HUES64 (cell line): ENCODE data around the gene ABCC10.
"Not testable (repeated sequence)": the region's sequence is repeated elsewhere in the genome, so short reads cannot be mapped to it uniquely, and the experiment has no call there.

ENCODE experiments used
- H3K27ac ChIP-seq: 2 replicates; pipeline ENCODE4 v1.7.0; 2013; ENCODE audit warnings: low read depth, low read length, inconsistent platforms
- H3K27me3 ChIP-seq: 2 replicates; pipeline ENCODE4 v1.6.1; 2013; ENCODE audit warnings: mild to moderate bottlenecking, low read length; ENCODE audit not compliant: insufficient read depth
- H3K36me3 ChIP-seq: 2 replicates; pipeline ENCODE4 v1.6.1; 2013; ENCODE audit warnings: mild to moderate bottlenecking, low read length; ENCODE audit not compliant: insufficient read depth
- H3K4me1 ChIP-seq: 2 replicates; pipeline ENCODE4 v1.6.1; 2013; ENCODE audit warnings: mild to moderate bottlenecking, low read length, moderate library complexity; ENCODE audit not compliant: insufficient read depth
- H3K4me3 ChIP-seq: 2 replicates; pipeline ENCODE4 v1.5.1; 2013; ENCODE audit warnings: mild to moderate bottlenecking, low read length, moderate library complexity
- H3K9ac ChIP-seq: 2 replicates; pipeline ENCODE4 v1.6.1; 2013; ENCODE audit warnings: mild to moderate bottlenecking, low read depth, low read length
- H3K9me3 ChIP-seq: 2 replicates; pipeline ENCODE4 v1.6.1; 2013; ENCODE audit warnings: low read depth, low read length; ENCODE audit not compliant: insufficient read depth
- WGBS: fragments of 150-250, 120-280 bp; methylation state at CpG from one replicate; pipeline ENCODE4 v1.1.7; 2013; ENCODE audit warnings: missing lambda C conversion rate; 5-methylcytosine and 5-hydroxymethylcytosine counted together

The ABCC10 gene

DNA sequence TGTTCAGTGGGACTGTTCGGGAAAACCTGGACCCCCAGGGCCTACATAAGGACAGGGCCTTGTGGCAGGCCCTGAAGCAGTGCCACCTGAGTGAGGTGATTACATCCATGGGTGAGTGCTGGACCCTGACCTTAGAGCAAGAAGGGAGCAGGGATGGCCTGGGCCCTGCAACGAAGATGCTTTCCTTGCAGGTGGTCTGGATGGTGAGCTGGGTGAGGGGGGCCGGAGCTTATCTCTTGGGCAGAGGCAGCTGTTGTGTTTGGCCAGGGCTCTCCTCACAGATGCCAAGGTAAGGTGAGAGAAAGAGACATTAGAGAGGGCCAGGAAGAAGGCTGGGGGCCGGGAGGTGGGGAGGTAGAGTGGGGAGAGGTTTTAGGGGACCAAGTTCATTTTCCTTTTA lies 21.6 kb downstream of the ABCC10 start:
- 94% methylated on average over 4 of the region's 4 CpGs for WGBS

GRCh38 chr6:43450699-43451131 lies 23.4 kb downstream of the ABCC10 start:
- Histone ChIP-seq H3K27me3 (peaks cover 17% of the 10 kb centered on the region), H3K9ac (no peak overlapping the region), H3K36me3 (peaks cover 30% of the 10 kb centered on the region), H3K4me3 (no peak overlapping the region), H3K9me3 (no peaks in the 10 kb centered on the region), H3K27ac (no peak overlapping the region), H3K4me1 (no peaks in the 10 kb centered on the region)
- 91% methylated on average over 13 of the region's 13 CpGs for WGBS

More for the DNA sequence above, 21.6 kb downstream of the ABCC10 start:
- no peaks in the 10 kb centered on the region for H3K4me1 ChIP-seq
- 0 out of 2 replicates have a peak, but pooled peaks cover under 1% of the 10 kb centered on the region for H3K27me3 ChIP-seq
- H3K9ac ChIP-seq: no peak overlapping the region
- no peak overlapping the region for H3K4me3 ChIP-seq
- H3K9me3 ChIP-seq: no peaks in the 10 kb centered on the region
- peaks cover 30% of the 10 kb centered on the region for H3K36me3 ChIP-seq
- H3K27ac ChIP-seq: no peak overlapping the region

DNA sequence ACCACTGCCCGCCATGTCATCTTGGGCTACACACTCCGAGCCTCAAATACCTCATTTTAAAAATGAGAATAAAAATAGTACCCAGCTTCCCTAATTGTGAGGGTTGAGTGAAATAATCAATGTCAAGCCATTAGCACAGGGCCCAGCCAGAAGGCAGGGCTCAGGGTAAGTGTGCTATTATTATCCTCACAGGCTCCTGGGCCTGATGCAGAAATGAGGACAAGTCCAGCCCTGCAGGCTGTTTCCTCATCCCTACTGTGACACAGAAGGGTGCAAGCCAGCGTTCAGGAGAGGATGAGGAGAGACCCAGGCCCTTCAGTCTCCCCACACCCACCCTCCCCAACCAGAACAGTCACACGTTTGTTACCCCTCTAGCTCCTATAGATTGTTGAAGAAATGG lies 24.0 kb downstream of the ABCC10 start:
- 86% methylated on average over 1 of the region's 4 CpGs for WGBS
- H3K36me3 ChIP-seq: peaks cover 30% of the 10 kb centered on the region
- H3K4me1 ChIP-seq: no peaks in the 10 kb centered on the region
- no peak overlapping the region for H3K9ac ChIP-seq
- H3K27me3 ChIP-seq: peaks cover 24% of the 10 kb centered on the region
- H3K4me3 ChIP-seq: no peak overlapping the region
- H3K27ac ChIP-seq: no peak overlapping the region
- no peaks in the 10 kb centered on the region for H3K9me3 ChIP-seq

DNA sequence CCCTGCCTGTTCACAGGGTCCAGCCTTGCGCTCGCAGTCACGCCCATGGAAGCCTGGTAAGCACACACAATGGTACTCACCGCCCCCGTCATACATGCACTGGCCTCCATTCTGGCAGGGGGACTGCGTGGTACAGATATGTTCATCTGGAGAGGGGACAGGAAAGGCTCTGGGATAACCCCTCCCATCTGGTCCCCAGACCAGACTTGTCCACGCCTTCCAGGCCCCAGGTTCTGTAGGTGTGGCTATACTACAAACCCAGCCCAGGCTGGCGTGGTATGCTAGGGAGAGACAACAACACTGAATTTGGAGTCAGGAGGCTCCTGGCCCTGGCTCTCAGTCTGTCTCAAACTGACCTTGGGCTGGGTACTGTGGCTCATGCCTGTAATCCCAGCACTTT lies 24.6 kb downstream of the ABCC10 start:
- peaks cover 30% of the 10 kb centered on the region for H3K36me3 ChIP-seq
- H3K9ac ChIP-seq: no peak overlapping the region
- no peak overlapping the region for H3K4me3 ChIP-seq
- H3K4me1 ChIP-seq: no peaks in the 10 kb centered on the region
- 94% methylated on average over 8 of the region's 8 CpGs for WGBS
- H3K27me3 ChIP-seq: peaks cover 29% of the 10 kb centered on the region
- no peaks in the 10 kb centered on the region for H3K9me3 ChIP-seq
- H3K27ac ChIP-seq: no peak overlapping the region

GRCh38 chr6:43452896-43453295 lies 25.6 kb downstream of the ABCC10 start:
- Histone ChIP-seq H3K9ac (no peak overlapping the region), H3K36me3 (peaks cover 29% of the 10 kb centered on the region), H3K27ac (no peak overlapping the region), H3K27me3 (peaks cover 34% of the 10 kb centered on the region), H3K4me3 (no peak overlapping the region), H3K4me1 (no peaks in the 10 kb centered on the region), H3K9me3 (no peaks in the 10 kb centered on the region)
- WGBS: 93% methylated on average over 4 of the region's 4 CpGs

DNA sequence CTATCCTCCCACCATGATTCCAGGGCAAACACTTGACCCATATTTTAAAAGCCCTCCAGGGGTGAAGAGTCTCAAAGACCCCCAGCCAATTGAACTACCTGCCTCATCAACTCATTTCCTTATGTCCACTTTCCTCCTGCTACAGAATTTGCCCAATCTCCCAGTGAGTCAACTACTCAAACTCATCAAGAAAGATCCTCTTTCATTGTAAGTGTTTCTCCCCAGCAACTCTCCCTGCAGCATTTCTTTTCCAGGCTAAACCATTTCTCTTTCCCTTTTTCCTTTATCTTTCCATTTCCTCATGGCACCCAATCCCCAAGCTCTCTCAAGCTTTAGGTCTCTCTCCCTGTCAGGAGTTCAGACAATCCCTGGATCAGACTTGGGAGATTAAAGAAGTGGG lies 26.5 kb downstream of the ABCC10 start:
- Histone ChIP-seq H3K9ac (no peak overlapping the region), H3K9me3 (no peaks in the 10 kb centered on the region), H3K27ac (no peak overlapping the region), H3K36me3 (peaks cover 26% of the 10 kb centered on the region), H3K27me3 (peaks cover 34% of the 10 kb centered on the region), H3K4me3 (no peak overlapping the region), H3K4me1 (no peaks in the 10 kb centered on the region)

GRCh38 chr6:43454290-43454695 lies 27.0 kb downstream of the ABCC10 start:
- no peaks in the 10 kb centered on the region for H3K9me3 ChIP-seq
- no peak overlapping the region for H3K27ac ChIP-seq
- no peaks in the 10 kb centered on the region for H3K4me1 ChIP-seq
- H3K27me3 ChIP-seq: peaks cover 34% of the 10 kb centered on the region
- H3K4me3 ChIP-seq: peak overlapping the region; percentile 59
- H3K9ac ChIP-seq: no peak overlapping the region
- WGBS: 22% methylated on average over 17 of the region's 17 CpGs
- peaks cover 26% of the 10 kb centered on the region for H3K36me3 ChIP-seq

GRCh38 chr6:43454696-43455530 lies 27.6 kb downstream of the ABCC10 start:
- H3K9ac ChIP-seq: no peak overlapping the region
- H3K27ac ChIP-seq: no peak overlapping the region
- H3K36me3 ChIP-seq: peaks cover 20% of the 10 kb centered on the region
- peak overlapping the region; percentile 59 for H3K4me3 ChIP-seq
- no peaks in the 10 kb centered on the region for H3K4me1 ChIP-seq
- no peaks in the 10 kb centered on the region for H3K9me3 ChIP-seq
- WGBS: under 1% methylated on average over 96 of the region's 97 CpGs
- peaks cover 34% of the 10 kb centered on the region for H3K27me3 ChIP-seq

- no peak within 1 kb of the TSS for H3K27ac ChIP-seq
- no peak within 1 kb of the TSS for H3K9ac ChIP-seq
- peaks cover 34% of the 10 kb centered on the region for H3K27me3 ChIP-seq
- 2% methylated on average over 48 of the region's 55 CpGs for WGBS
- H3K9me3 ChIP-seq: no peaks in the 10 kb centered on the region
- peaks cover 12% of the 10 kb centered on the region for H3K36me3 ChIP-seq
- H3K4me1 ChIP-seq: no peaks in the 10 kb centered on the region
- peak within 1 kb of the TSS; percentile 59 for H3K4me3 ChIP-seq
These were observed 28.4 kb downstream of the ABCC10 start, which contains the start of gene DLK2 for GRCh38 chr6:43455531-43456428. Gene DLK2, minus strand, starts transcription at chr6:43455548. Its CDS starts 723 bp downstream, at chr6:43454825.

GRCh38 chr6:43457643-43458042 lies 30.3 kb downstream of the ABCC10 start:
- 84% methylated on average over 6 of the region's 9 CpGs for WGBS
- Histone ChIP-seq H3K27me3 (peaks cover 34% of the 10 kb centered on the region), H3K36me3 (0 out of 2 replicates have a peak, but pooled peaks cover 2% of the 10 kb centered on the region), H3K9me3 (no peaks in the 10 kb centered on the region), H3K4me1 (no peaks in the 10 kb centered on the region), H3K27ac (no peak overlapping the region), H3K9ac (no peak overlapping the region), H3K4me3 (no peak overlapping the region)

- not testable (repeated sequence) for H3K9me3 ChIP-seq, H3K27ac ChIP-seq, H3K9ac ChIP-seq, H3K4me1 ChIP-seq, H3K36me3 ChIP-seq, H3K4me3 ChIP-seq
- 95% methylated on average over 15 of the region's 15 CpGs for WGBS
- H3K27me3 ChIP-seq: peaks cover 34% of the 10 kb centered on the region
These were observed 30.8 kb downstream of the ABCC10 start for GRCh38 chr6:43458154-43458553.
